HG02973 (cell line): ENCODE data around the gene OLR1.
A peak's percentile ranks its signal among the peaks of the same experiment; 100 is the strongest.
"Not testable (repeated sequence)": the region's sequence is repeated elsewhere in the genome, so short reads cannot be mapped to it uniquely, and the experiment has no call there.

Source experiments
- ATAC-seq: cut with Tn5 transposase; IDR thresholded peaks from one replicate; pipeline ENCODE4 v1.9.1; 2021; ENCODE audit warnings: moderate library complexity; ENCODE audit not compliant: unreplicated experiment

OLR1 gene

DNA sequence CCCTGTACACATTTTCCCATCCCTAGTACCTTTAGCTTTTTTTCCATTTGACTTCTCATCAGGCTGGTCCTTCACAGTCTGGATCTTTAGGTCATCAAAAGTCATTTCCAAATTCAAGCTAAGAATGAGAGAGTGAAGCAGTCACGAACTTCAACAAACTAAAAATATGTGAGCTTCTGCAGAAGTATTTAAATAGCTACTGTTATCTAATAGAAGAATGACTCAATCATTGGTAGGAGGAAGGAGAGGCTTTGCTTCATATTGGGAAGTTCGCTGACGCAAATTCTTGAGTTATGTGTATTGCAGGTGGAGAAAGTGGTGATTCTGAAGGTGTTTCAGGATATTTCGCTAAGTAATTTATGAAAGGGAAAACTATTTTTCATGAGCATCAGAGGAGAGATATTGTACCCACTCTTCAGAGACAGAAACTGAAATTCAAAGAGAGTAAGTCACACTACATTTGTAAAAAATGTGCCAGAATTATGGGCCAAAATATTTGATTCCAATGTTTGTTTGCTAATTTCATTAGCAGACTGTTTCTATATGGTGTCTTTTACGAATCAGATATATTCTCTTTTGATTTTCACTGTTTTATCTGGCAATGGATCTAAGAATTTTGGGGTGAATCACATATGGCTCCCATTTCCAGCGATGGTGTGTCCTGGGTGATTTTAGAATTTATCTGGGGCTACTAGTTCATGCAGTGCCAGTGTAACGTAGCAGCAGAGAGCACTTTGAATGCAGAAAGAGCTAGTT lies at the start of gene OLR1:
OLR1 (minus strand) TSS at position 160 of the 756 bp plus-strand sequence; CDS start at position 105, 55 bp downstream.
- ATAC-seq: no peak

DNA sequence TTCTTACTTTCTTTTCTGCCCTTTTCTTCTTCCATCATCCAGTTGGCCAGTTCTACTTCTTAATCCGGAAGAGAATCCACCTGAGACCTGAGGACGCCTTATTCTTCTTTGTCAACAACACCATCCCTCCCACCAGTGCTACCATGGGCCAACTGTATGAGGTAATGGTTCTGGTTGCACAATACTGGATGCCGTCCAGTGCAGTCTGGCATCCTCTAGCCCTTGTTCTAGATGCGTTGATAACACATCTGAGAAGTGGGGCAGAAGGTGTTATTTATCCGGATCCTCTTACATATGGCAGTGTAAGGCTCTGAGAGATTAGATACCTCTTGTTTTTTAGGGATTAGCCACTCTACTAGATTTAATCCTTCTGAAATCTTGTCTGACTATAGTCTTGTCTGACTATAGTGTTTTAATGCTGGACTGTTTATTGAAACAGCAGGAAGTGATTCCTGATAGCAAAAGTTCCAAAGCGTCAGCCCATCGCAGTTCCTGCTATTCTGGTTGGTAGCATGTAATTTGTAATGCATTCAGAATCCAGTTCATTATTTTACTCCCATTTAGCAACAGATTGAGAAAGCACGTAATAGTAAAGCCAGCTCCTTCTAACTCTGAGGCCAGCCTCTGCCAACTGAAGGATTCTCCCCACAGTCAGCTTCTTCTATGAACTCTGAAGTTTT lies 48.6 kb upstream of the OLR1 start:
- no peak for ATAC-seq

DNA sequence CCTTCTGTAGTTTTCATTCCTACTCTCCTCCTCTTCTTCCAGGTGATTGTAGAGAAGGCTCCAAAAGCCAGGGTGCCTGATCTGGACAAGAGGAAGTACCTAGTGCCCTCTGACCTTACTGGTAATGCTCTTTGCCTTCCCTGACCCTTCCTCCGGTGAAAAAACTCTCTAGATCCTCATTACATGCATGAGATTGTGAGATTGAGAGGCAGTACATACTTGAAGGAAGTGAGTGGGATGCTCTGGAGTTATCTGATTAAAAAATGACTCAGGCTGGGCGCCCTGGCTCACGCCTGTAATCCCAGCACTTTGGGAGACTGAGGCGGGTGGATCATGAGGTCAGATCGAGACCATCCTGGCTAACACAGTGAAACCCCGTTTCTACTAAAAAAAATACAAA lies 46.1 kb upstream of the OLR1 start:
- ATAC-seq: no peak

DNA sequence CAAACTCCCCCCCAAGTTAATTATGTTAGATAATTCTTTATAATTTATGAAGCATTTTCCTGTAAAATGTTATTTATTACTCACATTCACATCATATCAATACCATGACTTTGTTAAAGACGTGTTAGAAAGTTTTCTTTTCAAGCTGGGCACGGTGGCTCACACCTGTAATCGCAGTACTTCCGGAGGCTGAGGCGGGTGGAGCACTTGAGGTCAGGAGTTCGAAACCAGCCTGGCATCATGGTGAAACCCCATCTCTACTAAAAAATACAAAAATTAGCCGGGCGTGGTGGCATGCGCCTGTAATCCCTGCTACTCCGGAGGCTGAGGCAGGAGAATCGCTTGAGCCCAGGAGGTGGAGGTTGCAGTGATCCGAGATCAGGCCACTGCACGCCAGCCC lies 44.0 kb upstream of the OLR1 start:
- ATAC-seq: not testable (repeated sequence)

DNA sequence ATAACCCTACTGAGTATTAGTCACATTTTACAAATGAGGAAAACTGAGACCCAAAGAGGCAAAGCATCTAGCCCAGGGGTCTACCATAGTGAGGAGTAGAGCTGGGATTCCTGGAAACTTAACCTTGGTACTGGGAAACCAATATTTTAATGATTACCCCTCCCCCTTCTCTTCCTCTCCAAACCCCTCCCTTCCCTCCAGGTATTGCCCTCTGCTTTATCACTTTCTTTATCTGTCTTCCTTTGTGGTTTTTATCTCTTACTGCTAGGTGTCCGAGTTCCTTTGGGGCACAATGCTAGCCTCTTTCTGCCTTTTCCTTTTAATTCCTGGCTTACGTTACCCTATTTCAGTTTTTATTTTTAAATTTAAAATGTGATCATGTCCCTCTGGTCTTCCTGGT lies 43.5 kb upstream of the OLR1 start:
- no peak for ATAC-seq

DNA sequence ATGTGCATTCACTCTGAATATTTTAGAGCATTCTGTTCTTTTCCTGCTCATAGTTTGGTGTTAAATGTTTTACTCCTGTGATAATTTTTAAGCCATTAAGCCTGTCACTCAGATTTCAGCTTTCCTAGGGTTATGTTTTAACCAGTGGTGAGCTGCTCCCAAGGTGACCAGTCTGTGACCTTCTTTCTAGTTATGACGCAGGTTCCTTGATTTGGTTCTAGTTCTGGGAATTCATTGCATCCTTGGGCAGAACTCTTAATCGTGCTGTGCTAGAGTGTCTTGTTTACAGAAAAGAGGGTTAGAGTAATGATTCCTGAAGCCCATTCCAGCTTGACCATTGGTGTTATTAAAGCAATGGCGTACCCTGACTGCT lies 42.9 kb upstream of the OLR1 start:
- ATAC-seq: no peak

DNA sequence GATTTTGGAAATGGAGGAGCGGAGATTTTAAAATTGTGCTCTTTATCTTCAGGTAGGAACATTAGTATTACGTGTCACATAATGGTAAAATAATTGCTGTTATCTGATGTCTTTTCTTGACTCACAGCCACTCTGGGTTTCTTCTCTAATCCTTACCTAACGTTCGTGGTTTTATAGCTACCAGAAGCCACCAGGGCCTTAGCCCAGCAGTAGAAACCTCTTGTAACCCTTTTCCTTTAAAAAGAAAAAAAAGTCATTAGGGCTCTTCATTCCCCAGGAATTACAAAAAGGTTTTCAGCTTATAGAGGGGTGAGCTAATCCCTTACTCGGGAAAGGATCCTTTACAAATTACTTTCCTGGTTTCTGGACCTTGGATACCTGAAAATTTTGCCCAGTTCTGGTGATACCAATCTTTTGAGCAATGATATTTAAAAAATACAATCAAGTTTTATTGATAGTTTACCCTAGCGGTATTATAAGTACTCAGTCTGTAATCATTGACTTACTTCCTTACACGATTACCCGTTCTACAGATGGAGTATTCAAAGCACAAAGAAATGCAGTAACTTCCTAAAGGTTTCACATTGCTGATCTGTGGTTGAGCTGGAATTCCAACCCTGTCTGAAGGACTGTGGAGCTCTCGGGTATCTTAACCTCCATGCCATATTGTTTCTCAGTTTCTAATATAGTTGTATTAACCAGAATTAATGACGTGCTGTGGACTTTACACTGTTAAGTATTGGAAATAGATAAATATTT lies 42.4 kb upstream of the OLR1 start:
- no peak for ATAC-seq

DNA sequence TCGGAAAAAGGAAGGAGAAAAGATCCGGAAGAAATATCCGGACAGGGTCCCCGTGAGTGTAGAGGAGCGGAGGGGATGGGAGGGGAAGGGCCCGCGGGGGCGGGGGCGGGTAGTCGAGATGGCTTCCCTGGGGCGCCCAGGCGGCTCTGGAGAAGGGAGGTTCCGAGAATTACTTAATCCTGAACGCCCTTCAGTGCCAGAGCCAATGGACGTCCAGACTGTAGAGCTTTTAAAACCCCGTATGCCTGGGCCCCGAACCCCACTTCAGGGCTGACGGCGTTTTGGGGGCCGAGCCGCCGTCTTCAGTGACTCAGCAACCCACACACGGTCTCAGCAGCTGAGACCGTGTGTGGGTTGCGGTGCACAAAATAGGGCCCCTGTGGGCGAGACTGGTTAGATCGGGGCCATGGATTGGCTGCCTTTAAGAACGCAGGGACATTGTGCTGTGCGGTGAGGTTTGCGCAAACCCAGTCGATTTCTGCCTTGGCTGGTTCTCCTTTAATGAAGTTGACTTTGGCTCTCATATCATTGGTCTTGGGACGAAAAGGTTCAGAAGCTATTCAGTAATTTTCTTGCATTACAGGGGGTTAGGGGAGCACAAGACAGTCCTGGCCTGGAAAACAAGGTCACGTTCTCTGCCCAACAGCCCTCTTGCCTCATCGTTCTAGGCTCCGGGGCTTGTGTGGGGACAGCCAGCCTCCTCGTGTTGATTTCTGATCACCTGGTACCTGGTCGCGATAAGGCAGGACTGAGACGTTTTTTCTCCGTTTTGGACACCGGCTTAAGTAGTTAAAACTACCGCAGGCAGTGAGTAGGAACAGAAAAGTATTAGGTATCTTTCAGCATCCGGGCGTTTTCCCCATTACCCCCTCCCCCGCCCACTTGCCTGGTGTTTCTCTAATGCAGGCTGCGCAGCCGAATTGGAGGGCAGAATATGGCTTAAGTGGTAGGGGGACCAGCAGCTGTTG lies 41.5 kb upstream of the OLR1 start:
- ATAC-seq: peak; percentile 59

DNA sequence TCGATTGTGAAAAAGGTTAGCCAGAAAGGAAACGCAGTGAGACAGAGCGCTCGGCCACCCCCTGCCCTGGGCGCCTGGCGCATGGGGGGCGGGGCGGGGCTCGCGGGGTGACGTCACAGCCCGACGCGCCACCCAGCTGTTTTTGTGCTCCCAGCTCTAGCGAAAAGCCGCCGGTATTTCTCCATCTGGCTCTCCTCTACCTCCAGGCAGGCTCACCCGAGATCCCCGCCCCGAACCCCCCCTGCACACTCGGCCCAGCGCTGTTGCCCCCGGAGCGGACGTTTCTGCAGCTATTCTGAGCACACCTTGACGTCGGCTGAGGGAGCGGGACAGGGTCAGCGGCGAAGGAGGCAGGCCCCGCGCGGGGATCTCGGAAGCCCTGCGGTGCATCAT lies 40.8 kb upstream of the OLR1 start, which contains the start of gene GABARAPL1:
GABARAPL1 (plus strand) TSS at position 139 of the 393 bp plus-strand sequence; CDS start at position 392, 253 bp downstream.
- peak; percentile 60 for ATAC-seq

DNA sequence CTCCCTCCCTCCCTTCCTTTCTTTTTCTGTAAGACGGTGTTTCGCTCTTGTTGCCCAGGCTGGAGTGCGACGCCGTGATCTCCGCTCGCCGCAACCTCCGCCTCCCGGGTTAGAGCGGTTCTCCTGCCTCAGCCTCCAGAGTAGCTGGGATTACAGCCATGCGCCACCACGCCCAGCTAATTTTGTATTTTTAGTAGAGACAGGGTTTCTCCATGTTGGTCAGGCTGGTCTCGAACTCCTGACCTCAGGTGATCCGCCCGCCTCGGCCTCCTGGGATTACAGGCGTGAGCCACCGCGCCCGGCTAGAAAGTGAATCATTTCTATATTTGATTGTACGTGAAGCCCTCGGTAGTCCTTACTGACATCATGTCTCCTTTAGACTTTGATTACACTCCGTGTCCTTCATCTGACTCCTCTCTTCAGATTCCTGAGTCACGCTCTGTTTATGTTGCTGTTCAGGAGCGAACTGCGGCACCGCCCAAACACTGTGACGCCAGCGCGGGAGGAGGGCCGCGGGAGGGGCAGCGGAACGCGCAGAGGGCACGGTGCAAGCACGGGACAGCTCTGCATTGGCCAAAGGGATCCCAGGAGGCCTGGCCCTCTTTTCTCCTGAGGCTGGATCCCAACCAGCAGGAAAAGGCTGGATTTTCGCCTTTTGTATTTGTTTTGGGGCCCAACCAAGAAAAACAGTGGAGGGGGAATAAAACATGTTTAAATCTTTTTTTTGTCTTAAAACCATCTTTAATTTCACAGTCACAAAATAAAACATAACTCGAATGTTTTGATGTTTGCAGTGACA lies 40.2 kb upstream of the OLR1 start:
- peak; percentile 49 for ATAC-seq

DNA sequence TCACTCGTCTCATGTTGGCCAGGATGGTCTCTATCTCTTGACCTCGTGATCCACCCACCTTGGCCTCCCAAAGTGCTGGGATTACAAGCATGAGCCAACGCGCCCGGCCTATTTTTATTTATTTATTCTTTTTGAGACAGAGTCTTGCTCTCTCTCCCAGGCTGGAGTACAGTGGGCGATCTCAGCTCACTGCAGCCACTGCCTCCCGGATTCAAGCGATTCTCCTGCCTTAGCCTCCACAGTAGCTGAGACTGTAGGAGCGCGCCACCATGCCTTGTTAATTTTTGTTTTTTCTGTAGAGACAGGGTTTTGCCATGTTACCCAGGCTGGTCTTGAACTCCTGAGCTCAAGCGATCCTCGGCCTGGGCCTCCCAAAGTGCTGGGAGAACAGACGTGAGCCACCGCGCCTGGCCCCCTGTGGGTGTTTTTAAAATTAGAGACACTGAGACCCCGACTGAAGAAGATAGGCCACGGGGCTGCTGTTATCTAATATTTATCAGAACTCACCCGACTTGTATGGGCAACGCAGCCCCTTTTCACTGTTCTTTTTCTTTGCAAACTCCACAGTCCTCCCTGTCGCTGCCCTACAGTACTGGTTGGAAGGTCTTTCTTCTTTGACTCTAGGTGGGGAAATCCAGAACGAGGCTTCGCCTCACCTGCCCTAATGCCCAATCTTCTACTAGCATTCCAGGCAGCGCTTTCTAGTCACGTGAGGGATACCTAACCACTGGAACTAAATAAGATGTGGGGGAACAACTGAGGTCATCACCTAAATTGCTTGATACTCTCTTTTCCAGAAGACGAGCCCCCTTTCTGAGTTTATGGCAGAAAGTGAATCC lies 39.4 kb upstream of the OLR1 start:
- ATAC-seq: no peak

DNA sequence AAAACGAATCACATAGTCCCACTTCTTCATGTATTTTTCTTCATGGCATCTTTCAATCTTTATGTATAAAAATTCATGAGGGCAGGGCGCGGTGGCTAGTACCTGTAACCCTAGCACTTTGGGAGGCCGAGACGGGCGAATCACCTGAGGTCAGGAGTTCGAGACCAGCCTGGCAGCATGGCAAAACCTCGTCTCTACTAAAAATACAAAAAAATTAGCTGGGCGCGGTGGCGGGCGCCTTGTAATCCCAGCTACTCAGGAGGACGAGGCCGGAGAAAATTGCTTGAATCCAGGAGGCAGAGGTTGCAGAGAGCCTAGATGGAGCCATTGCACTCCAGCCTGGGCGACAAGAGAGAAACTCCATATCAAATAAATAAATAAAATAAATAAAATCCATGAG lies 38.3 kb upstream of the OLR1 start:
- ATAC-seq: no peak

DNA sequence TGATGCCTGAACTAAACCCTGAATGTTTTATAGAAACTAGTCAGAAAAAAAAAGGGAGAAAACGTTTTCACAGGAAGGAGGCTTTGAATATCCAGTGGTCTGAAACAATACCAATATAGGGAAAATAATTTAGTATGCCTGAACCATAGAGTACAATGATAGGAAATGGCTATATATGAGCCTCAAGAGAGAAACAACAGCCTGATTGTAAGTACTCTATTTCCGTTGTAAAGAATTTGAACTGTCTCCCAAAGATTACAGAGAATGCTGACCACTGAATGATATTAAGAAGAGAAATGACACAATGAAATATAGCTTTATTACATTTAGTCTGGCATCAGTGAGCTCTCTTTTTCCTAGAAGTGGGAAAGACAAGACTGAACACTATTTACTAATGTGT lies 35.2 kb upstream of the OLR1 start:
- ATAC-seq: no peak

DNA sequence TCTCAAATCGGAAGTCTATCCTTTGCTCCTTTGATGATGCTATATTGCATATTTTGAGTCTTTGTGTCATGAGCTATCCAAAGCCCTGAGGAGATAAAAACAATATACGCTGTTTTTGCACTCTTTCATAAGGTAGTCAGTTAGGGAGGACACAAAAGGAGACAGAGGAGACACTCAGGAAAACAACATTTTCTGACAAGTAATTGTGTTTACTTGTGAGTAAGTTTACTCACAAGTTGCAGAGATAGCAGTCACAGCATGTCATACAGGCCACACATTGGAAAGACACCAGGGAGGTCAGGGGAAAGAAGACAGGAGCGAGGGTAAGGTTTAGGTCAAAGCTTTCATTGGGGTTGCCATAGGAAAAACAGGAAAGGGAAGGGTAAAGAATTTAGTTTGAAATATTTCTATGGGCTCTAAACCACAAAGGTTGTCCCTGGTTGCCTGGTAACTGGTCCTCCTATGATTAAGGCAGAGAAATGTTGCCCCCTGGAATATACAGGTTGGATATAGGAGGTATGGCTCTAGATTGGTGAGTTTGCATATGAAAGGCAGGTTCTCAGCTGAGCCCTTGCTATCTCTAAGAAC lies 33.4 kb upstream of the OLR1 start:
- ATAC-seq: no peak

DNA sequence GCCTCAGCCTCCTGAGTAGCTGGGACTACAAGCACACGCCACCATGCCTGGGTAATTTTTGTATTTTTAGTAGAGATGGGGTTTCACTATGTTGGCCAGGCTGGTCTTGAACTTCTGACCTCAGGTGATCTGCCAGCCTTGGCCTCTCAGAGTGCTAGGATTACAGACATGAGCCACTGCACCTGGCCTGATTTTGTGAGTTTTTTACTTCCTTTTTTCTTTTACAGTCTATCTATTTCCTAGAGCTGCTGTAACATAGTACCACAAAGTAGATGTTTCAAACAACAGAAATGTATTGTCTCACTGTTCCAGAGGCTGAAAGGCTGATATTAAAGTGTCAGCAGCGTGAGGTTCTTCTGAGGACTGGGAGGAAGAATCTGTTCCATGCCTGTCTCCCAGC lies 32.6 kb upstream of the OLR1 start:
- ATAC-seq: not testable (repeated sequence)

DNA sequence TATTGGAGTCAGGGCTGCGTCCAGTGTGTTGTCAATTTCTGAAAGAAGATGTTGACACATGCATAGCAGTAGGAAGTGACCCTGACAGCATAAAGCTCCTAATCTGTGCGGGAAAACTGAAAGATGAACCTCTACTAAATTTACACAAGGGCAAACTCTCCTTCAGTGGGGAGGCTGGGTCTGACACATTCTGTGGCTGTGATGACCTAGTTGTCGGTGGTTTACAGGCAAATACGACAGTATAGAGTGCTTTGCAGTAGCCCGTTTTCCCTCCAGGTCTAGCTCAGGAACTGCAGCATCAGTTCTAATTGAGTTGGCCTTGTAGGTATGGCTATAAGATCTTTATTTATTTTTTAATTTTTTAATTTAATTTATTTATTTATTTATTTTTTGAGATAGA lies 25.9 kb upstream of the OLR1 start:
- no peak for ATAC-seq

DNA sequence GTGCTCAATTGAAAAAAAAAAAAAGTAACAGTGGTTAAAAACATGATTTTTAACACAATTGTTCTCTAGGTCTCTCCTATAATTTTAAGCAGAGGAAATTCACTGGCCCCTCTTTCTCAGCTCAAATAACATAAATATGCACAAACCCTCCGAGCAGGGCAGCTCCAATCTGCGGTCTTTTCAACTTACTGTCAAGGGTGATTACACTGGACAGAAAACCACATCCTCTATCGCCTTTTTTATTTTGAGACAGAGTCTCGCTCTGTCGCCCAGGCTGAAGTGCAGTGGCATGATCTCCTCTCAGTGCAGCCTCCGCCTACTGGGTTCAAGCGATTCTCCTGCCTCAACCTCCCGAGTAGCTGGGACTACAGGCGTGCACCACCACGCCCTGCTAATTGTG lies 24.3 kb upstream of the OLR1 start:
- peak; percentile 84 for ATAC-seq

DNA sequence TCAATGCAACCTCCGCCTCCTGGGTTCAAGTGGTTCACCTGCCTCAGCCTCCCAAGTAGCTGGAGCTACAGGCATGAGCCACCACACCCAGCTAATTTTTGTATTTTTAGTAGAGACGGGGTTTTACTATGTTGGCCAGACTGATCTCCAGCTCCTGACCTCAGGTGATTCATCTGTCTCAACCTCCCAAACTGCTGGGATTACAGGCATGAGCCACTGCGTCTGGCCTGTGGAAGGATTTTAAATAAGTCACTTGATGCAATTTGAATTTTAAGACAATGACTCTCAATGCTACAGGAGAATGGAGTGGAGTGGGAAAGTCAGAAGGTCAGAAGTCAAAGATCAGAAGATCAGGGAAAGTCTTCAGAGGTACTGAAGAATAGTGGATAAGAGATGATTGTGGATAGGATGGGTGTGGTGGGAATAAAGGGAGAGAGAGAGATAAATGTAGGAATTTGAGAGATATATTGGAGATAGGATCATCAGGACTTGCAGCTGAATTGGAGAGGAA lies 22.3 kb upstream of the OLR1 start:
- no peak for ATAC-seq
